Gastroesophageal sphincter (tissue), 3 donors: ENCODE data around the gene PARG.

Experiments
- CTCF ChIP-seq, 4 experiments: fragments of 200-600 bp in 2 of 4; fragments of 450-650 bp in 2 of 4; sonication (generic) in 1 of 4; IDR thresholded peaks; one replicate each; pipeline ENCODE4 v1.5.1; 2017 to 2019; ENCODE audit warnings: antibody characterized with exemption in 4 of 4, mild to moderate bottlenecking in 2 of 4, moderate library complexity in 2 of 4
- EP300 ChIP-seq: sonication (generic); formaldehyde crosslinking; IDR thresholded peaks from one replicate; pipeline ENCODE4 v1.6.1; 2017; ENCODE audit warnings: antibody characterized with exemption, mild to moderate bottlenecking
- POLR2A ChIP-seq, 2 donors: fragments of 450-650 bp; IDR thresholded peaks; one replicate each; pipeline ENCODE4 v1.6.1; 2017; ENCODE audit warnings: antibody characterized with exemption in 2 of 2, mild to moderate bottlenecking in 2 of 2, moderate library complexity in 1 of 2
- POLR2AphosphoS5 ChIP-seq: sonication (generic); formaldehyde crosslinking; IDR thresholded peaks from one replicate; pipeline ENCODE4 v1.6.1; 2017; ENCODE audit warnings: antibody characterized with exemption

GRCh38 chr10:49781247-49781646 is 160.6 kb downstream of the PARG start:
- TF ChIP-seq CTCF (IDR thresholded peaks at IDR 0.05) = no peak
- TF ChIP-seq POLR2A (IDR thresholded peaks at IDR 0.05) = no peak
- no peak for TF ChIP-seq EP300
- TF ChIP-seq POLR2AphosphoS5 = no peak
